Uterus (tissue), 4 donors: ENCODE data around the gene LRCOL1. TPM values are rescaled to one million over a fixed set of nuclear protein-coding genes. Genes with fewer than 3 reads are reported as not detected.

Source experiments
- DNase-seq, 2 donors: peaks; one replicate each; pipeline ENCODE4 v3.0.0-alpha.2; 2019 to 2020
- H3K27ac ChIP-seq, 2 donors: fragments of 200-600 bp; sonication (generic); 1 replicate in 1 of 2; 2 replicates in 1 of 2; pipeline ENCODE4 v1.5.1; 2016 to 2018
- H3K27me3 ChIP-seq, 2 donors: fragments of 200-600 bp; sonication (generic); one replicate each; pipeline ENCODE4 v1.5.1; 2018 to 2019; ENCODE audit warnings: control low read depth in 1 of 2
- H3K36me3 ChIP-seq, 2 donors: fragments of 200-600 bp; sonication (generic); one replicate each; pipeline ENCODE4 v1.5.1; 2019; ENCODE audit warnings: control low read depth in 1 of 2
- H3K4me1 ChIP-seq, 2 donors: fragments of 200-600 bp; sonication (generic); one replicate each; pipeline ENCODE4 v1.5.1; 2018 to 2019; ENCODE audit warnings: control low read depth in 1 of 2
- H3K4me3 ChIP-seq, 2 donors: fragments of 200-600 bp; sonication (generic); 1 replicate in 1 of 2; 2 replicates in 1 of 2; pipeline ENCODE4 v1.5.1; 2018 to 2019; ENCODE audit warnings: mild to moderate bottlenecking in 1 of 2
- H3K9me3 ChIP-seq, 2 donors: fragments of 200-600 bp; sonication (generic); one replicate each; pipeline ENCODE4 v1.5.1; 2019; ENCODE audit warnings: control low read depth in 1 of 2
- POLR2A ChIP-seq, 2 donors: fragments of 450-650 bp; IDR thresholded peaks; one replicate each; pipeline ENCODE4 v1.6.1; 2016; ENCODE audit warnings: antibody characterized with exemption in 2 of 2, mild to moderate bottlenecking in 1 of 2, moderate library complexity in 1 of 2
- intact Hi-C: fragments of 100-400 bp; cut with DNase I; formaldehyde crosslinking; loops from one replicate; pipeline ENCODE4 v1.15.1; 2023; ENCODE audit warnings: low total_unique reads
- total RNA-seq, 4 donors: library from RNA; depleted of rRNA in 3 of 4; stranded (reverse); fragments of >200 nt in 3 of 4; gene quantifications; one replicate each; pipeline versions ENCODE4 v1.1.0 to v1.2.4, GENCODE V29; 2014 to 2023
- TF ChIP-seq, protein P1 (sequence below), 4 experiments: fragments of 200-600 bp in 2 of 4; fragments of 450-650 bp in 2 of 4; sonication (generic) in 2 of 4; IDR thresholded peaks; one replicate each; pipeline ENCODE4 v1.5.1; 2016 to 2019; ENCODE audit warnings: antibody characterized with exemption in 4 of 4, mild to moderate bottlenecking in 2 of 4, moderate library complexity in 1 of 4
- donor health status: DM: yes; HTN: yes; CAD: no.

Gene LRCOL1
- total RNA-seq, 4 donors from 2014 or later, result 0.79 to 7.1 (median 1.5) TPM; not detected in 1

DNA sequence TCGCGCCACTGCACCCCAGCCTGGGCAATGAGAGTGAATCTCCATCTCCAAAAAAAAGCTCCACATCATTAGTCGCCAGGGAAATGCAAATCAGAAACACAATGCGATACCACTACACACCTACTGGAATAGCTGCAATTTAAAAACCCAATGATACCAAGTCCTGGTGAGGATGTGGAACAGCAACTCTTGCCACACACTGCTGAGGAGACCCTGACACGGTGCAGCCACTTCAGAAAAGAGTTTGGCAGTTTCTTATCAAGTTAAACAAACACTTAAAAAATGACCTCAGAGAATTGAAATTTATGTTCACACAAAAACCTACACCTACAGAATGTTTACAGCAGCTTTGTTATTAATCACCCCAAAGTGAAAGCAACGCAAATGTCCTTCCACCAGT lies 20.3 kb upstream of the LRCOL1 start:
- H3K27me3 ChIP-seq, result no peaks in the 10 kb centered on the region
- no peak for DNase-seq
- H3K36me3 ChIP-seq, result no peaks in the 10 kb centered on the region
- no peak for TF ChIP-seq POLR2A (IDR thresholded peaks at IDR 0.05)
- TF ChIP-seq, protein P1, sequence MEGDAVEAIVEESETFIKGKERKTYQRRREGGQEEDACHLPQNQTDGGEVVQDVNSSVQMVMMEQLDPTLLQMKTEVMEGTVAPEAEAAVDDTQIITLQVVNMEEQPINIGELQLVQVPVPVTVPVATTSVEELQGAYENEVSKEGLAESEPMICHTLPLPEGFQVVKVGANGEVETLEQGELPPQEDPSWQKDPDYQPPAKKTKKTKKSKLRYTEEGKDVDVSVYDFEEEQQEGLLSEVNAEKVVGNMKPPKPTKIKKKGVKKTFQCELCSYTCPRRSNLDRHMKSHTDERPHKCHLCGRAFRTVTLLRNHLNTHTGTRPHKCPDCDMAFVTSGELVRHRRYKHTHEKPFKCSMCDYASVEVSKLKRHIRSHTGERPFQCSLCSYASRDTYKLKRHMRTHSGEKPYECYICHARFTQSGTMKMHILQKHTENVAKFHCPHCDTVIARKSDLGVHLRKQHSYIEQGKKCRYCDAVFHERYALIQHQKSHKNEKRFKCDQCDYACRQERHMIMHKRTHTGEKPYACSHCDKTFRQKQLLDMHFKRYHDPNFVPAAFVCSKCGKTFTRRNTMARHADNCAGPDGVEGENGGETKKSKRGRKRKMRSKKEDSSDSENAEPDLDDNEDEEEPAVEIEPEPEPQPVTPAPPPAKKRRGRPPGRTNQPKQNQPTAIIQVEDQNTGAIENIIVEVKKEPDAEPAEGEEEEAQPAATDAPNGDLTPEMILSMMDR (IDR thresholded peaks at IDR 0.05), result no peak
- H3K27ac ChIP-seq, result no peak overlapping the region
- H3K4me3 ChIP-seq, result no peak overlapping the region
- intact Hi-C loops, result no loop called here
- H3K9me3 ChIP-seq, result no peaks in the 10 kb centered on the region
- no peaks in the 10 kb centered on the region for H3K4me1 ChIP-seq

DNA sequence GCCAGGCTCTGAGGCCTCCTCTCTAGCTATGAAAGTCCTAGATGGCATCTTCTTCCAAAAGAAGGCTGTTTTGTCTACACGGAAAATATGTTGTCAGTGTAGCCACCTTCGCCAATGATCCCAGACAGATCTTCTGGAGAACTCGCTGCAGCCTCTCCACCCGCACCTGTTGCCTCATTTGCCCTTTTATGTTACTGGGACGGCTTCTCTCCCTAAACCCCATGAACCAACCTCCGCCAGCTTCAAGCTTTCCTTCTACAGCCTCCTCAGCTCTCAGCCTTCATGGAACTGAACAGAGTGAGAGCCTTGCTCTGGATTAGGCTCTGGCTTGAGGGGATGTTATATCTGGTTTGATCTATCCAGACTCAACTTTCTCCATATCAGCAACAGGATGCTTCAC lies 18.9 kb upstream of the LRCOL1 start:
- no peaks in the 10 kb centered on the region for H3K36me3 ChIP-seq
- intact Hi-C loops, result no loop called here
- no peak for DNase-seq

DNA sequence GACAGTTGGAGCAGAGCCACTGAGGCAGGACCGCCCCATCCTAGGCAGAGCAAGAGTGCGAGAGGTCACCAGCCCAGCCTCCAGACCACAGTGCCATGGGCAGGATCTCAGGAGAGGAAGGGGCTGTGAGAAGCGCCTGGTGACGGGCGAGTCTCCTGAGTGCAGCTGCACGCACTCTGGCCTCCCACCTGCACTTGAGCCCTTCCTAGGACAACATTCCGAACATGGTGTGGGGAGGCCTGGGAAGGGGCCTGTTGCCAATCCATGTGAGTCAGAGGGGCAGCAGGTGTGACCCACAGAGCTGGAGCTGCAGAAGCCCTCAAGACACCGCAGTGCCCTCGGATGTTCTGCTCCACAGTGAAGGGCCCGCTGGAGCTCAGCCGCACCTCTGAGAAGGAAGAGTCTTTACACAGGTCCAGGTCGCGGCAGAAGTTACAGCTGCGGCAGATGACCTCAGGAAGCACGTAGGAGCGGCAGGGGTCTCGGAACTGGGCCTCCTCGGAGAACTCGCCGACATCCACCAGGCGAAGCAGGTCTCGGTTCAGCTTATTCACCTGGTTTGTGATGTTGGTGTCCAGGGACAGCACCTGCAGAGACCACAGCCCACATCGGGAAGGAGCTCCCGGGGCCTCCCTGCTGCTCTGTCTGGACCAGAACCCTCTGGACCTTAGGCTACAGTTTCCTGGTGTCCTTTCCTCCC lies 15.5 kb upstream of the LRCOL1 start:
- no peaks in the 10 kb centered on the region for H3K27me3 ChIP-seq
- H3K36me3 ChIP-seq, result no peaks in the 10 kb centered on the region
- no peak overlapping the region for H3K4me3 ChIP-seq
- H3K4me1 ChIP-seq, result peaks cover 5 to 9% of the 10 kb centered on the region in 2 donors
- H3K27ac ChIP-seq, result no peak overlapping the region
- TF ChIP-seq POLR2A (IDR thresholded peaks at IDR 0.05), result no peak
- TF ChIP-seq, protein P1 (IDR thresholded peaks at IDR 0.05), result no peak
- no peak for DNase-seq
- H3K9me3 ChIP-seq, result no peaks in the 10 kb centered on the region
- intact Hi-C loops, result no loop called here

More for the DNA sequence above, 18.9 kb upstream of the LRCOL1 start:
- no peaks in the 10 kb centered on the region for H3K27me3 ChIP-seq
- H3K4me1 ChIP-seq, result no peaks in the 10 kb centered on the region
- no peak overlapping the region for H3K4me3 ChIP-seq
- TF ChIP-seq POLR2A (IDR thresholded peaks at IDR 0.05), result no peak
- TF ChIP-seq, protein P1 (IDR thresholded peaks at IDR 0.05), result no peak
- no peaks in the 10 kb centered on the region for H3K9me3 ChIP-seq
- no peak overlapping the region for H3K27ac ChIP-seq

DNA sequence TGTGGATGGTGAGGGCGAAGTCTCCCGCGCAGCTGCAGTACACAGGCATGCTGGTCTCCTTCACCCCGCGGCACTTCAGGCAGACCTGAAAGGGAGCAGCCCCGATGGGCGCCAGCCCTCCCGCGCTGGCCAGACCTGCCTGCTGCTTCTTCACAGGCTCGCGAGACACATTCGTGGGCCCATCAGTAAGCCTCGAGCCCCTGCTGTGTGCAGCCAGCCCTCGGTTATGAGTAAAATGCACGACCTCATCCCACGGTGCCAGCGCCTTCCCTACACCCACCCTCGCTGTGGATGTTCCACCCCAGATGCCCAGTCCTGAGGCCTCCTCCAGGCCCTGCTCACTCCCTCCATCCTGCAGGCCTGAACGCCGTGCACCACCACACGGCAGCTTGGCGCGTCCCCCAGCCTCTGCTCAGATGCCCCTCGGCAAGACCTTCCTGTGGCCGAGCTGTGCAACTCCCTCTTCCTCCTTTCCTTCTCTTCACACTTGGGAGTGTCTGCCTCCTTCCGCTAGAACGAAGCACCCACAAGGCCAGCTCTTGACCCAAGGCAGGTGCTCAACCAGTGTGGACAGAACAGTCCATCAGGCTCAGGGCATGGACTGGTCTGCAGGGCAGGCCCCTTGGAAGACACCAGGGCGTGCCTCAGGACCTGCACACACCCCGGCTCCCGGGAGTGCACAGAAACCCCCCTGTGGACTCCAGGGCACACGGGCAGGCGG lies 14.7 kb upstream of the LRCOL1 start:
- H3K4me1 ChIP-seq, result peaks cover 5 to 9% of the 10 kb centered on the region in 2 donors
- H3K27ac ChIP-seq, result no peak overlapping the region
- no peaks in the 10 kb centered on the region for H3K36me3 ChIP-seq
- no peaks in the 10 kb centered on the region for H3K27me3 ChIP-seq
- no peak for TF ChIP-seq POLR2A (IDR thresholded peaks at IDR 0.05)
- TF ChIP-seq, protein P1 (IDR thresholded peaks at IDR 0.05), result no peak
- no peaks in the 10 kb centered on the region for H3K9me3 ChIP-seq
- intact Hi-C loops, result no loop called here
- H3K4me3 ChIP-seq, result no peak overlapping the region
- DNase-seq, result no peak

GRCh38 chr12:132624186-132624855 lies 13.9 kb upstream of the LRCOL1 start:
- intact Hi-C loops, result no loop called here
- DNase-seq, result no peak

More at GRCh38 chr12:132624186-132624855, 13.9 kb upstream of the LRCOL1 start:
- Histone ChIP-seq H3K4me1 (peaks cover 5 to 9% of the 10 kb centered on the region in 2 donors), H3K36me3 (no peaks in the 10 kb centered on the region), H3K27ac (no peak overlapping the region), H3K27me3 (peaks cover 3 to 5% of the 10 kb centered on the region in 2 donors), H3K4me3 (no peak overlapping the region), H3K9me3 (no peaks in the 10 kb centered on the region)
- TF ChIP-seq POLR2A (IDR thresholded peaks at IDR 0.05), result no peak
- TF ChIP-seq, protein P1 (IDR thresholded peaks at IDR 0.05), result no peak
